ENCODE results near the gene NFS1.

GRCh38 chr20:35627121-35627520, 72.0 kb downstream of the NFS1 start:
- no peak for TF ChIP-seq TBP (IDR thresholded peaks at IDR 0.05; ENCODE audit: low read depth, low read length)
- TF ChIP-seq CTCF (IDR thresholded peaks at IDR 0.05; ENCODE audit: control extremely low read depth in 1 of 3, insufficient read depth in 1 of 3, low read depth in 1 of 3, low read length in 3 of 3), result no peak
- no peak for TF ChIP-seq EZH2 (IDR thresholded peaks at IDR 0.05; ENCODE audit: low read depth, low read length, severe bottlenecking)
